GM12878 (cell line): Measurements from ENCODE around the gene UBE2E2. TPM values are rescaled to one million over a fixed set of nuclear protein-coding genes. Genes with fewer than 3 reads are reported as not detected.

Source experiments
- E4F1 ChIP-seq: fragments of 450-650 bp; IDR thresholded peaks from 2 replicates; pipeline ENCODE4 v1.6.1; 2018; ENCODE audit warnings: borderline replicate concordance, mild to moderate bottlenecking; ENCODE audit not compliant: partially characterized antibody
- EP300 ChIP-seq, 2 experiments: fragments of 150-350 bp in 1 of 2; IDR thresholded peaks; 2 replicates each; pipeline ENCODE4 v1.6.1; 2011 to 2012; ENCODE audit warnings: low read depth in 2 of 2, low read length in 2 of 2, borderline replicate concordance in 1 of 2, improper control_type of control experiment in 1 of 2, inconsistent platforms in 1 of 2; ENCODE audit not compliant: control insufficient read depth in 1 of 2
- HDAC6 ChIP-seq: fragments of 200-600 bp; sonication (generic); IDR thresholded peaks from one replicate; pipeline ENCODE4 v1.8.0; 2017; ENCODE audit warnings: antibody characterized with exemption; ENCODE audit not compliant: unreplicated experiment
- HSF1 ChIP-seq: fragments of 150-350 bp; IDR thresholded peaks from 2 replicates; pipeline ENCODE4 v1.6.1; 2014; ENCODE audit warnings: mild to moderate bottlenecking, low read depth, low read length
- IKZF2 ChIP-seq, 2 experiments: fragments of 450-650 bp; IDR thresholded peaks; 2 replicates each; pipeline ENCODE4 v1.6.1; 2017; ENCODE audit warnings: mild to moderate bottlenecking in 2 of 2, moderate library complexity in 2 of 2
- KDM1A ChIP-seq: fragments of 200-600 bp; sonication (generic); IDR thresholded peaks from 2 replicates; pipeline ENCODE4 v1.6.1; 2016; ENCODE audit warnings: borderline replicate concordance
- KLF5 ChIP-seq: fragments of 450-650 bp; IDR thresholded peaks from 2 replicates; pipeline ENCODE4 v1.6.1; 2014; ENCODE audit warnings: mild to moderate bottlenecking; ENCODE audit not compliant: partially characterized antibody
- MXI1 ChIP-seq: fragments of 150-350 bp; IDR thresholded peaks from 2 replicates; pipeline ENCODE4 v1.6.1; 2011; ENCODE audit warnings: low read depth, mild to moderate bottlenecking, inconsistent platforms, low read length, improper control_type of control experiment
- NBN ChIP-seq: fragments of 450-650 bp; IDR thresholded peaks from 2 replicates; pipeline ENCODE4 v1.6.1; 2016
- NKRF ChIP-seq: fragments of 450-650 bp; conservative IDR thresholded peaks from 2 replicates; pipeline ENCODE4 v1.6.1; 2017; ENCODE audit warnings: mild to moderate bottlenecking, moderate library complexity
- SP1 ChIP-seq: IDR thresholded peaks from one replicate; pipeline ENCODE4 v1.6.1; 2011; ENCODE audit warnings: low read depth, low read length
- TCF7 ChIP-seq: IDR thresholded peaks from 2 replicates; pipeline ENCODE4 v1.6.1; 2014; ENCODE audit warnings: antibody characterized with exemption, borderline replicate concordance
- USF1 ChIP-seq: IDR thresholded peaks from 2 replicates; pipeline ENCODE4 v1.6.1; 2011; ENCODE audit warnings: borderline replicate concordance, low read depth, mild to moderate bottlenecking, moderate library complexity, mixed read lengths, low read length; ENCODE audit not compliant: insufficient read depth; ENCODE audit errors: extremely low read length
- ZBTB40 ChIP-seq: fragments of 450-650 bp; IDR thresholded peaks from 2 replicates; pipeline ENCODE4 v1.6.1; 2016; ENCODE audit warnings: mild to moderate bottlenecking, moderate library complexity, borderline replicate concordance
- ZNF274 ChIP-seq: IDR thresholded peaks from one replicate; pipeline ENCODE4 v1.8.0; 2011; ENCODE audit not compliant: insufficient read length, insufficient read depth
- polyA plus RNA-seq, 11 experiments: library from polyadenylated mRNA; depleted of rRNA in 4 of 11; unstranded in 6 of 11; stranded (reverse) in 5 of 11; fragments of >200 nt; fragmentation: Nextera tagmentation in 4 of 11; fragmentation: Illumina TruSeq in 1 of 11; extraction: Ambion mirVana in 4 of 11; extraction: Trizol in 1 of 11; gene quantifications; 1 replicate in 1 of 11; 2 replicates in 10 of 11; pipeline versions ENCODE4 v1.2.1 to v1.2.3, GENCODE V29; 2011 to 2016; ENCODE audit warnings: inconsistent platforms in 2 of 11, missing spikeins in 2 of 11, low read depth in 1 of 11
- total RNA-seq, 4 experiments: library from RNA; depleted of rRNA in 3 of 4; stranded (reverse); fragments of >200 nt in 3 of 4; fragmentation: Illumina TruSeq in 1 of 4; extraction: Trizol in 1 of 4; gene quantifications; 2 replicates each; pipeline versions ENCODE4 v1.2.1 to v1.2.3, GENCODE V29; 2013 to 2021
- TF ChIP-seq, protein P1 (sequence below): fragments of 450-650 bp; IDR thresholded peaks from 2 replicates; pipeline ENCODE4 v1.6.1; 2016; ENCODE audit warnings: mild to moderate bottlenecking

Gene UBE2E2
- total and polyA plus RNA-seq, 10 of the 15 experiments (the other 5 are each of a cell fraction or from before 2014, with no cell fraction given), result 8.7 to 71.0 (median 36.4) TPM

- TF ChIP-seq, protein P1, sequence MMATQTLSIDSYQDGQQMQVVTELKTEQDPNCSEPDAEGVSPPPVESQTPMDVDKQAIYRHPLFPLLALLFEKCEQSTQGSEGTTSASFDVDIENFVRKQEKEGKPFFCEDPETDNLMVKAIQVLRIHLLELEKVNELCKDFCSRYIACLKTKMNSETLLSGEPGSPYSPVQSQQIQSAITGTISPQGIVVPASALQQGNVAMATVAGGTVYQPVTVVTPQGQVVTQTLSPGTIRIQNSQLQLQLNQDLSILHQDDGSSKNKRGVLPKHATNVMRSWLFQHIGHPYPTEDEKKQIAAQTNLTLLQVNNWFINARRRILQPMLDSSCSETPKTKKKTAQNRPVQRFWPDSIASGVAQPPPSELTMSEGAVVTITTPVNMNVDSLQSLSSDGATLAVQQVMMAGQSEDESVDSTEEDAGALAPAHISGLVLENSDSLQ, result no peak
- TF ChIP-seq IKZF2 (IDR thresholded peaks at IDR 0.05) (peak; percentile 57 to 66; a peak in 2 of 4 replicates), E4F1 (no peak), KLF5 (no peak), HSF1 (no peak), USF1 (no peak), HDAC6 (no peak), ZNF274 (no peak), MXI1 (no peak), EP300 (IDR thresholded peaks at IDR 0.05; ENCODE audit: borderline replicate concordance in 1 of 2, control insufficient read depth in 1 of 2, low read depth in 2 of 2, low read length in 2 of 2) (0 out of 4 replicates have a peak, but pooled peaks of 1 of the 2 experiments have one; percentile 15), TCF7 (no peak), SP1 (no peak), NKRF (no peak), KDM1A (no peak), ZBTB40 (no peak), NBN (no peak)
Observed at GRCh38 chr3:23430781-23431398, 227.8 kb downstream of the UBE2E2 start (continued).
